T-helper 22 cell (primary cell): ENCODE data around the gene GART.

ENCODE experiments used
- DNase-seq: peaks from one replicate; pipeline ENCODE4 v3.0.0-alpha.2; 2020; ENCODE audit warnings: low read depth

Gene GART

DNA sequence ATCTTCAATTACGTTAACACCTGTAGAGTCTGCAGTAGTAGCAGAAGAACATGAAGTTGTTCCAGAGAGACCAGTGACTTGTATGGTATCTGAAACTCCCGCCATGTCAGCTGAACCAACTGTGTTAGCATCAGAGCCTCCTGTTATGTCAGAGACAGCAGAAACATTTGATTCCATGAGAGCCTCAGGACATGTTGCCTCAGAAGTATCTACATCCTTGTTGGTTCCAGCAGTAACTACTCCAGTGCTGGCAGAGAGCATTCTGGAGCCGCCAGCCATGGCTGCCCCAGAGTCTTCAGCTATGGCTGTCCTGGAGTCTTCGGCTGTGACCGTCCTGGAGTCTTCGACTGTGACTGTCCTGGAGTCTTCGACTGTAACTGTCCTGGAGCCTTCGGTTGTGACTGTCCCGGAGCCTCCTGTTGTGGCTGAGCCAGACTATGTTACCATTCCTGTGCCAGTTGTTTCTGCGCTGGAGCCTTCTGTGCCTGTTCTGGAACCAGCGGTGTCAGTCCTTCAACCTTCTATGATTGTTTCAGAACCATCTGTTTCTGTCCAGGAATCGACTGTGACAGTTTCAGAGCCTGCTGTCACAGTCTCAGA lies 11.2 kb upstream of the GART start:
- DNase-seq: no peak

DNA sequence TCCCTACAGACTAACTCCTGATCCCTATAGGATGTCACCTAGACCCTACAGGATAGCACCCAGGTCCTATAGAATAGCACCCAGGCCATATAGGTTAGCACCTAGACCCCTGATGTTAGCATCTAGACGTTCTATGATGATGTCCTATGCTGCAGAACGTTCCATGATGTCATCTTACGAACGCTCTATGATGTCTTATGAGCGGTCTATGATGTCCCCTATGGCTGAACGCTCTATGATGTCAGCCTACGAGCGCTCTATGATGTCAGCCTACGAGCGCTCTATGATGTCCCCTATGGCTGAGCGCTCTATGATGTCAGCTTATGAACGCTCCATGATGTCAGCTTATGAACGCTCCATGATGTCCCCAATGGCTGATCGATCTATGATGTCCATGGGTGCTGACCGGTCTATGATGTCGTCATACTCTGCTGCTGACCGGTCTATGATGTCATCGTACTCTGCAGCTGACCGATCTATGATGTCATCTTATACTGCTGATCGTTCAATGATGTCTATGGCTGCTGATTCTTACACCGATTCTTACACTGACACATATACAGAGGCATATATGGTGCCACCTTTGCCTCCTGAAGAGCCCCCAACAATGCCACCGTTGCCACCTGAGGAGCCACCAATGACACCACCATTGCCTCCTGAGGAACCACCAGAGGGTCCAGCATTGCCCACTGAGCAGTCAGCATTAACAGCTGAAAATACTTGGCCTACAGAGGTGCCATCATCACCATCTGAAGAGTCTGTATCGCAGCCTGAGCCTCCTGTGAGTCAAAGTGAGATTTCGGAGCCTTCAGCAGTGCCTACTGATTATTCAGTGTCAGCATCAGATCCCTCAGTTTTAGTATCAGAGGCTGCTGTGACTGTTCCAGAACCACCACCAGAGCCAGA lies 10.4 kb upstream of the GART start:
- DNase-seq: no peak

- DNase-seq: no peak
These were observed 9.7 kb upstream of the GART start for GRCh38 chr21:33551664-33552063.

DNA sequence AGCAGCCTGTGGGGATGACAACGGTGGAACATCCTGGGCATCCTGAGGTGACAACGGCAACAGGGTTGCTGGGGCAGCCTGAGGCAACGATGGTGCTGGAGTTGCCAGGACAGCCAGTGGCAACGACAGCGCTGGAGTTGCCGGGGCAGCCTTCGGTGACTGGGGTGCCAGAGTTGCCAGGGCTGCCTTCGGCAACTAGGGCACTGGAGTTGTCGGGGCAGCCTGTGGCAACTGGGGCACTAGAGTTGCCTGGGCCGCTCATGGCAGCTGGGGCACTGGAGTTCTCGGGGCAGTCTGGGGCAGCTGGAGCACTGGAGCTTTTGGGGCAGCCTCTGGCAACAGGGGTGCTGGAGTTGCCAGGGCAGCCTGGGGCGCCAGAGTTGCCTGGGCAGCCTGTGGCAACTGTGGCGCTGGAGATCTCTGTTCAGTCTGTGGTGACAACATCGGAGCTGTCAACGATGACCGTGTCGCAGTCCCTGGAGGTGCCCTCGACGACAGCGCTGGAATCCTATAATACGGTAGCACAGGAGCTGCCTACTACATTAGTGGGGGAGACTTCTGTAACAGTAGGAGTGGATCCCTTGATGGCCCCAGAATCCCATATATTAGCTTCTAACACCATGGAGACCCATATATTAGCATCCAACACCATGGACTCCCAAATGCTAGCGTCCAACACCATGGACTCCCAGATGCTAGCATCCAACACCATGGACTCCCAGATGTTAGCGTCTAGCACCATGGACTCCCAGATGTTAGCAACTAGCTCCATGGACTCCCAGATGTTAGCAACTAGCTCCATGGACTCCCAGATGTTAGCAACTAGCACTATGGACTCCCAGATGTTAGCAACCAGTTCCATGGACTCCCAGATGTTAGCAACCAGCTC lies 9.1 kb upstream of the GART start:
- no peak for DNase-seq

- no peak for DNase-seq
These were observed 8.2 kb upstream of the GART start for GRCh38 chr21:33549848-33550771.

GRCh38 chr21:33546086-33546485 lies 4.2 kb upstream of the GART start:
- DNase-seq: no peak

GRCh38 chr21:33544451-33545195 lies 2.7 kb upstream of the GART start:
- no peak for DNase-seq

GRCh38 chr21:33543505-33544129 lies 1.7 kb upstream of the GART start:
- DNase-seq: peak; percentile 29

- peak; percentile 98 for DNase-seq
These were observed 955 bp upstream of the GART start, which contains the start of gene SON for GRCh38 chr21:33542640-33543504. TSS of gene SON (plus strand) at chr21:33543038. CDS start at chr21:33543093, 55 bp downstream.

DNA sequence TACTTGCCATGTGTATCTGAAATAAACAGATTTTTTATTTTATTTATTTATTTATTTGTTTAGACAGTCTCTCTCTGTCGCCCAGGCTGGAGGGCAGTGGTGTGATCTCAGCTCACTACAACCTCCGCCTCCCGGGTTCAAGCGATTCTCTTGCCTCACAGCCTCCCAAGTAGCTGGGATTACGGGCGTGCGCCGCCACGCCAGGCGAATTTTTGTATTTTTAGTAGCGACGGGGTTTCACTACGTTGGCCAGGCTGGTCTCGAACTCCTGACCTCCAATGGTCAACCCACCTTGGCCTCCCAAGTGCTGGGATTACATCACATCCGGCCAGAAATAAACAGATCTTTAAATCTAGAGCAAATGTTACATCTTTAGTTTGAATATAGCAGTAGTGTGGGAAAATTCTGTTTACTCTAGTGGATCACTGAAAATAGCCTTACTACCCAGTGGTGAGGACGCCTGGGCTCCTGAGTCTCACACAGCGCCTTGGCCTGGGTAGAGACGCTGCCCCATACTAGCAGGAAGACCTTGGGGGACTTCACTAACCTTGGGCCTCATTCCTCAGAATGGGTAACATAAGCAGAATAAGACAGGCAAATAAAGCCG lies 709 bp downstream of the GART start:
- no peak for DNase-seq

DNA sequence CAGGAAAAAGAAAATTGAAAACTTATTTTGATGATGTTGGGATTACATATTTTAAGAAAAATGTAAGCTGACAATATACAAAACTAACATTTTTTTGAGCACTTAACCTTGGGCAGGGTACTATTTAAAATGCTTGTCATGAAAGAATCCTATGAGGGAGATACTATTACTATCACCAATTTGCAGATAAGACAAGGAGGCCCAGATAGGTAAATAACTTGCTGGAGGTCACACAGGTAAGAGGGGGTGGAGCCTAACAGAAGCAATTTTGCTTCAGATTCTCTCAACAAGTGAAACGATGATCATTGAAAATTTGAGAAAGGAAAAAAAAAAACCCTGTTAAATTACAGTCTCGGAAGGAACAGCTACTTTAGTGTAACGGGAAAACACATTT lies 1.2 kb downstream of the GART start:
- DNase-seq: no peak

GRCh38 chr21:33539616-33540015 lies 2.3 kb downstream of the GART start:
- no peak for DNase-seq

DNA sequence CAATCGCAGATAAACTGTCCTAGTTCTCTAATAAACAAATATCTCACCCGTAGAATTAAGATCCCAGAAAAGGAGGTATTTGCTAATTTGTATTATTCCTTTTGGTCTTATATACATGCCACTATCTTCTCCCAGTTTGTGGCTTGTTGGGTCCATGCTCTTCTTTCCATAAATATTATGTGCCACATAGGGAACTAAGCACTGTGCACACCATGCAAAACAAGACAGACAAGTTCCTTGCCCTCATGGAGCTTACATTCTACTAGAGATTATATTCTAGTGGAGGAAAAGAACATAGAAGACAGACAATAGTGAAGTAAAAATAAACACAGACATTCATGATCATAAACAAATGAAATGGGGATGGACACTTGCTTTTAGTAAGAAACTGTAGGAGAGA lies 4.7 kb downstream of the GART start:
- DNase-seq: no peak

DNA sequence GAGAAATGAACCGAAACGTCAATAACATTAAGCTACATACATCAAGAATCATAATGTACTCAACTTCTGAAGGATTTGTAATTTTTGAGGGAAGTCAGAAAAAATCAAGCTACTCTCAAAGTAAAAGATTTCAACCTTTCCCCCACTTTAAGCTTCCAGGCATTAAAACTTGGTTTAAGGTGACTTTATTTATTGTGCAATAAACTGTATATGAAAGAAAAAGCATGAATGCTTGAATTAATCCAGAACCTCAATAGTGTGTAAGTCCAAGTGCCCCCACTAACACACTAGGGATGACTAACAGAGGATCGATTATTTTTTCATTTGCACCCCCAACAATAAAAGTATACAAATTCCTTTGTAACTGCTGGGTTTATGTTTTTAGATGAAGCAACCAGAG lies 10.9 kb downstream of the GART start:
- no peak for DNase-seq

- DNase-seq: no peak
These were observed 19.0 kb downstream of the GART start for GRCh38 chr21:33522953-33523349.

DNA sequence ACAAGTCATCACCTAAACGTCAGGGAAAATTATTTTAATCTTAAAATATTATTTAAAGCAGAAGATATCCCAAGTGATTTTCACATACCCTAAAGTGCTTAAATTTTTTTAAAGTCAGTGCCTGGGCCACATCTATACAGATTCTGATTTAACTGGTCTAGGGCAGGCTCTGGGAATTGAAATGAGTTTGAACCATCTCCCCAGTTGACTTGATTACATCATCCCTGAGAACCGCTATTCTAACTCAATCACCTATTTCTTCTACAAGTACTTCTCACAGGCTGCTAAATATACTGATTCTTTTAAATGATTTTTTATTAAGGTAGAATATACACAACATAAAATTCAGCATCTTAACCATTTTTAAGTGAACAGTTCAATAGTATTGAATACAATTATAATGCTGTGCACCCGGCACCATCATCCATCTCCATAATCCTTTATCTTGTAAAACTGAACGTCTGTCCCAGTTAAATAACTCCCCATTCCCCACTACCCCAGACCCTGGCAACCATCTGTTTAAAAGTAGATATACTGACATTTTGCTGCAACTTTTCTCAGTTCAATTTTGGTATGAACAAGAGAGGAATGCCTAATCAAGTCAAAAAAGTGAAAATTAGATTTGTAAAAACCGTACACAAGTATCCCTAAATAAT lies 19.5 kb downstream of the GART start:
- DNase-seq: no peak

GRCh38 chr21:33518899-33519298 lies 23.0 kb downstream of the GART start:
- DNase-seq: no peak

GRCh38 chr21:33514229-33514628 lies 27.7 kb downstream of the GART start:
- DNase-seq: no peak
